Astrocyte of the cerebellum (primary cell): ENCODE measurements around the gene IFT81.
A peak's percentile ranks its signal among the peaks of the same experiment; 100 is the strongest.
"Not testable (repeated sequence)": the region's sequence is repeated elsewhere in the genome, so short reads cannot be mapped to it uniquely, and the experiment has no call there.

Source experiments
- DNase-seq: peaks from one replicate; pipeline ENCODE4 v3.0.0-alpha.2; 2011; ENCODE audit warnings: low read depth
- H3K4me3 ChIP-seq: 2 replicates; pipeline ENCODE4 v1.5.1; 2011; ENCODE audit warnings: mild to moderate bottlenecking, low read depth, low read length, moderate library complexity
- CTCF ChIP-seq: IDR thresholded peaks from 2 replicates; pipeline ENCODE4 v1.5.1; 2012; ENCODE audit warnings: low read length, low read depth, moderate library complexity, mild to moderate bottlenecking; ENCODE audit errors: missing control alignments
- in situ Hi-C: cut with HindIII; loops from 2 replicates; pipeline ENCODE4 v1.10.0; 2017; ENCODE audit warnings: low sequenced_read_pairs

IFT81 gene

GRCh38 chr12:110224379-110225304 lies 100.5 kb downstream of the IFT81 start:
- TF ChIP-seq CTCF = peak; percentile 62
- peak; percentile 85 for DNase-seq
- H3K4me3 ChIP-seq = no peak overlapping the region
- in situ Hi-C loops = no loop called here

- TF ChIP-seq CTCF = no peak
- no peak overlapping the region for H3K4me3 ChIP-seq
- in situ Hi-C loops = no loop called here
- DNase-seq = no peak
Observed at GRCh38 chr12:110227138-110227537, 103.0 kb downstream of the IFT81 start.

- H3K4me3 ChIP-seq, in situ Hi-C loops, DNase-seq: not testable (repeated sequence)
Observed at GRCh38 chr12:110228348-110228747, 104.2 kb downstream of the IFT81 start.

- no peak for TF ChIP-seq CTCF
- in situ Hi-C loops = no loop called here
- H3K4me3 ChIP-seq = no peak overlapping the region
- no peak for DNase-seq
Observed at GRCh38 chr12:110228756-110229155, 104.6 kb downstream of the IFT81 start.

- in situ Hi-C loops = no loop called here
- no peak overlapping the region for H3K4me3 ChIP-seq
- no peak for TF ChIP-seq CTCF
- DNase-seq = no peak
Observed at GRCh38 chr12:110229409-110229808, 105.3 kb downstream of the IFT81 start.

GRCh38 chr12:110230655-110231054 lies 106.5 kb downstream of the IFT81 start:
- no peak overlapping the region for H3K4me3 ChIP-seq
- TF ChIP-seq CTCF = no peak
- in situ Hi-C loops = no loop called here
- DNase-seq = no peak

GRCh38 chr12:110233212-110233903 lies 109.2 kb downstream of the IFT81 start:
- DNase-seq = no peak
- in situ Hi-C loops = no loop called here
- TF ChIP-seq CTCF = no peak
- no peak overlapping the region for H3K4me3 ChIP-seq
